Measurements from ENCODE around the gene REG1A.

Gene REG1A

GRCh38 chr2:79120194-79120713, at the start of gene REG1A:
REG1A (plus strand) TSS chr2:79120488; CDS start chr2:79120862, 374 bp downstream.
- DNase-seq: no peak

- no peak for DNase-seq
Observed at GRCh38 chr2:79071078-79071477, 49.2 kb upstream of the REG1A start.

- DNase-seq: no peak
Observed at GRCh38 chr2:79082987-79083386, 37.3 kb upstream of the REG1A start.

GRCh38 chr2:79083597-79084251, 36.6 kb upstream of the REG1A start:
- DNase-seq: no peak

- no peak for DNase-seq
Observed at GRCh38 chr2:79084495-79085135, 35.7 kb upstream of the REG1A start.

- DNase-seq: no peak
Observed at GRCh38 chr2:79085382-79085781, 34.9 kb upstream of the REG1A start.

GRCh38 chr2:79086255-79086654, 34.0 kb upstream of the REG1A start:
- no peak for DNase-seq

- no peak for DNase-seq
Observed at GRCh38 chr2:79087785-79088364, 32.4 kb upstream of the REG1A start, which contains the start of gene REG1B. REG1B (minus strand) TSS chr2:79087993; CDS start chr2:79087612, 381 bp downstream.

GRCh38 chr2:79090693-79091092, 29.6 kb upstream of the REG1A start:
- no peak for DNase-seq

GRCh38 chr2:79097843-79098242, 22.4 kb upstream of the REG1A start:
- no peak for DNase-seq

- no peak for DNase-seq
Observed at GRCh38 chr2:79099140-79099686, 21.1 kb upstream of the REG1A start.

- no peak for DNase-seq
Observed at GRCh38 chr2:79100285-79100684, 20.0 kb upstream of the REG1A start.

- no peak for DNase-seq
Observed at GRCh38 chr2:79101024-79101423, 19.3 kb upstream of the REG1A start.

- no peak for DNase-seq
Observed at GRCh38 chr2:79103214-79103613, 17.1 kb upstream of the REG1A start.

GRCh38 chr2:79105259-79105658, 15.0 kb upstream of the REG1A start:
- no peak for DNase-seq

GRCh38 chr2:79112269-79112668, 8.0 kb upstream of the REG1A start:
- DNase-seq: no peak

GRCh38 chr2:79114797-79115494, 5.3 kb upstream of the REG1A start:
- DNase-seq: no peak

- DNase-seq: no peak
Observed at GRCh38 chr2:79116997-79117928, 3.0 kb upstream of the REG1A start.

GRCh38 chr2:79122676-79123075, 2.4 kb downstream of the REG1A start:
- no peak for DNase-seq

- DNase-seq: no peak
Observed at GRCh38 chr2:79124907-79125720, 4.8 kb downstream of the REG1A start.

GRCh38 chr2:79125721-79125985, 5.4 kb downstream of the REG1A start:
- no peak for DNase-seq
